ENCODE measurements around the gene TAF15. TPM values are rescaled to one million over a fixed set of nuclear protein-coding genes. Genes with fewer than 3 reads are reported as not detected.
A peak's percentile ranks its signal among the peaks of the same experiment; 100 is the strongest.

TAF15 gene
- total and polyA plus RNA-seq, 2 experiments from 2014 or later = 9.2 to 27.5 TPM

- no peak overlapping the region for H2AFZ ChIP-seq
- in situ Hi-C loops (cut with MboI) = loop anchor here (25.0 kb wide), 1 partner anchor 687 kb away; no protein-coding TSS in a partner anchor
- H3K4me2 ChIP-seq (ENCODE audit: unreplicated experiment) = no peak overlapping the region
- no peaks in the 10 kb centered on the region for H4K20me1 ChIP-seq (ENCODE audit: insufficient read depth)
- no peaks in the 10 kb centered on the region for H3K9me2 ChIP-seq (ENCODE audit: insufficient read depth)
- peaks cover 86% of the 10 kb centered on the region for H3K79me2 ChIP-seq (ENCODE audit: insufficient read depth)
- no peak overlapping the region for H3K9ac ChIP-seq
- 97 to 98% methylated on average over 1 of the region's 1 CpG for WGBS, 2 experiments (ENCODE audit: low coverage in 1 of 2, low lambda C conversion rate in 2 of 2, missing lambda C conversion rate in 2 of 2)
- DNase-seq = no peak
- no peak overlapping the region for H3K4me3 ChIP-seq
- peaks cover 76% of the 10 kb centered on the region for H3K36me3 ChIP-seq (ENCODE audit: low read depth)
- H3K9me3 ChIP-seq (ENCODE audit: low read depth) = no peaks in the 10 kb centered on the region
- peaks cover 14% of the 10 kb centered on the region; the same call in 1 of the 2 replicates for H3F3A ChIP-seq (ENCODE audit: insufficient read depth)
- H3K27ac ChIP-seq = no peak overlapping the region
- no peaks in the 10 kb centered on the region for H3K4me1 ChIP-seq (ENCODE audit: insufficient read depth)
- TF ChIP-seq EZH2phosphoT487 (IDR thresholded peaks at IDR 0.05; ENCODE audit: insufficient read depth, low read depth) (no peak), EZH2 (IDR thresholded peaks at IDR 0.05; ENCODE audit: insufficient read depth, poor library complexity, severe bottlenecking) (no peak)
- no peaks in the 10 kb centered on the region for H3K27me3 ChIP-seq (replicated peaks; ENCODE audit: insufficient read depth)
Measured at GRCh38 chr17:35825206-35825605, 15.9 kb downstream of the TAF15 start.

- no peak overlapping the region for H3K4me3 ChIP-seq
- no peaks in the 10 kb centered on the region for H4K20me1 ChIP-seq (ENCODE audit: insufficient read depth)
- H3K9me2 ChIP-seq (ENCODE audit: insufficient read depth) = no peaks in the 10 kb centered on the region
- DNase-seq = no peak
- H2AFZ ChIP-seq = no peak overlapping the region
- H3K27ac ChIP-seq = no peak overlapping the region
- 0 out of 2 replicates have a peak, but pooled peaks cover under 1% of the 10 kb centered on the region for H3K4me1 ChIP-seq (ENCODE audit: insufficient read depth)
- 82 to 86% methylated on average over 3 of the region's 3 CpGs for WGBS, 2 experiments (ENCODE audit: low coverage in 1 of 2, low lambda C conversion rate in 2 of 2, missing lambda C conversion rate in 2 of 2)
- no peaks in the 10 kb centered on the region for H3K9me3 ChIP-seq (ENCODE audit: low read depth)
- peaks cover 13% of the 10 kb centered on the region for H3F3A ChIP-seq (ENCODE audit: insufficient read depth)
- peaks cover 70% of the 10 kb centered on the region for H3K36me3 ChIP-seq (ENCODE audit: low read depth)
- H3K9ac ChIP-seq = no peak overlapping the region
- H3K4me2 ChIP-seq (ENCODE audit: unreplicated experiment) = no peak overlapping the region
- in situ Hi-C loops (cut with MboI) = loop anchor here (25.0 kb wide), 1 partner anchor 671 kb away; no protein-coding TSS in a partner anchor
- no peak for TF ChIP-seq EZH2phosphoT487 (IDR thresholded peaks at IDR 0.05; ENCODE audit: insufficient read depth, low read depth)
- TF ChIP-seq EZH2 (IDR thresholded peaks at IDR 0.05; ENCODE audit: insufficient read depth, poor library complexity, severe bottlenecking) = no peak
- no peaks in the 10 kb centered on the region for H3K27me3 ChIP-seq (replicated peaks; ENCODE audit: insufficient read depth)
- peaks cover 23% of the 10 kb centered on the region; the same call in 1 of the 2 replicates for H3K79me2 ChIP-seq (ENCODE audit: insufficient read depth)
Measured at GRCh38 chr17:35841101-35841500, 31.8 kb downstream of the TAF15 start.

GRCh38 chr17:35841505-35841904 lies 32.2 kb downstream of the TAF15 start:
- H4K20me1 ChIP-seq (ENCODE audit: insufficient read depth) = no peaks in the 10 kb centered on the region
- no peak overlapping the region for H3K4me3 ChIP-seq
- peaks cover 71% of the 10 kb centered on the region for H3K36me3 ChIP-seq (ENCODE audit: low read depth)
- H2AFZ ChIP-seq = no peak overlapping the region
- no peak overlapping the region for H3K27ac ChIP-seq
- H3F3A ChIP-seq (ENCODE audit: insufficient read depth) = peaks cover 17% of the 10 kb centered on the region
- H3K79me2 ChIP-seq (ENCODE audit: insufficient read depth) = peaks cover 23% of the 10 kb centered on the region; the same call in 1 of the 2 replicates
- DNase-seq = peak; percentile 48
- H3K9ac ChIP-seq = no peak overlapping the region
- H3K4me2 ChIP-seq (ENCODE audit: unreplicated experiment) = no peak overlapping the region
- H3K27me3 ChIP-seq (replicated peaks; ENCODE audit: insufficient read depth) = no peaks in the 10 kb centered on the region
- WGBS, 2 experiments (ENCODE audit: low coverage in 1 of 2, low lambda C conversion rate in 2 of 2, missing lambda C conversion rate in 2 of 2) = 73 to 75% methylated on average over 4 of the region's 4 CpGs
- H3K9me3 ChIP-seq (ENCODE audit: low read depth) = no peaks in the 10 kb centered on the region
- H3K9me2 ChIP-seq (ENCODE audit: insufficient read depth) = no peaks in the 10 kb centered on the region
- peaks cover 5% of the 10 kb centered on the region; the same call in 1 of the 2 replicates for H3K4me1 ChIP-seq (ENCODE audit: insufficient read depth)
- no peak for TF ChIP-seq EZH2 (IDR thresholded peaks at IDR 0.05; ENCODE audit: insufficient read depth, poor library complexity, severe bottlenecking)
- no peak for TF ChIP-seq EZH2phosphoT487 (IDR thresholded peaks at IDR 0.05; ENCODE audit: insufficient read depth, low read depth)
- in situ Hi-C loops (cut with MboI) = loop anchor here (25.0 kb wide), 1 partner anchor 671 kb away; no protein-coding TSS in a partner anchor

GRCh38 chr17:35842239-35842638 lies 33.0 kb downstream of the TAF15 start:
- no peak for DNase-seq
- Histone ChIP-seq H3K9me3 (ENCODE audit: low read depth) (no peaks in the 10 kb centered on the region), H3F3A (ENCODE audit: insufficient read depth) (peaks cover 20% of the 10 kb centered on the region), H4K20me1 (ENCODE audit: insufficient read depth) (no peaks in the 10 kb centered on the region), H3K4me1 (ENCODE audit: insufficient read depth) (peaks cover 7% of the 10 kb centered on the region; the same call in 1 of the 2 replicates), H3K4me2 (ENCODE audit: unreplicated experiment) (no peak overlapping the region), H3K27ac (no peak overlapping the region), H2AFZ (no peak overlapping the region), H3K27me3 (replicated peaks; ENCODE audit: insufficient read depth) (no peaks in the 10 kb centered on the region), H3K4me3 (no peak overlapping the region), H3K36me3 (ENCODE audit: low read depth) (peaks cover 73% of the 10 kb centered on the region), H3K9me2 (ENCODE audit: insufficient read depth) (no peaks in the 10 kb centered on the region), H3K79me2 (ENCODE audit: insufficient read depth) (peaks cover 23% of the 10 kb centered on the region; the same call in 1 of the 2 replicates), H3K9ac (no peak overlapping the region)
- TF ChIP-seq EZH2 (IDR thresholded peaks at IDR 0.05; ENCODE audit: insufficient read depth, poor library complexity, severe bottlenecking) (no peak), EZH2phosphoT487 (IDR thresholded peaks at IDR 0.05; ENCODE audit: insufficient read depth, low read depth) (no peak)
- 97 to 98% methylated on average over 5 of the region's 5 CpGs for WGBS, 2 experiments (ENCODE audit: low coverage in 1 of 2, low lambda C conversion rate in 2 of 2, missing lambda C conversion rate in 2 of 2)
- in situ Hi-C loops (cut with MboI) = loop anchor here (25.0 kb wide), 1 partner anchor 670 kb away; no protein-coding TSS in a partner anchor
